SKM-1 (cell line): ENCODE data around the gene SLC6A5.

Source experiments
- DNase-seq: peaks from one replicate; lab custom pipeline; 2025; ENCODE audit not compliant: unreplicated experiment; lab: John Stamatoyannopoulos, UW

The SLC6A5 gene

DNA sequence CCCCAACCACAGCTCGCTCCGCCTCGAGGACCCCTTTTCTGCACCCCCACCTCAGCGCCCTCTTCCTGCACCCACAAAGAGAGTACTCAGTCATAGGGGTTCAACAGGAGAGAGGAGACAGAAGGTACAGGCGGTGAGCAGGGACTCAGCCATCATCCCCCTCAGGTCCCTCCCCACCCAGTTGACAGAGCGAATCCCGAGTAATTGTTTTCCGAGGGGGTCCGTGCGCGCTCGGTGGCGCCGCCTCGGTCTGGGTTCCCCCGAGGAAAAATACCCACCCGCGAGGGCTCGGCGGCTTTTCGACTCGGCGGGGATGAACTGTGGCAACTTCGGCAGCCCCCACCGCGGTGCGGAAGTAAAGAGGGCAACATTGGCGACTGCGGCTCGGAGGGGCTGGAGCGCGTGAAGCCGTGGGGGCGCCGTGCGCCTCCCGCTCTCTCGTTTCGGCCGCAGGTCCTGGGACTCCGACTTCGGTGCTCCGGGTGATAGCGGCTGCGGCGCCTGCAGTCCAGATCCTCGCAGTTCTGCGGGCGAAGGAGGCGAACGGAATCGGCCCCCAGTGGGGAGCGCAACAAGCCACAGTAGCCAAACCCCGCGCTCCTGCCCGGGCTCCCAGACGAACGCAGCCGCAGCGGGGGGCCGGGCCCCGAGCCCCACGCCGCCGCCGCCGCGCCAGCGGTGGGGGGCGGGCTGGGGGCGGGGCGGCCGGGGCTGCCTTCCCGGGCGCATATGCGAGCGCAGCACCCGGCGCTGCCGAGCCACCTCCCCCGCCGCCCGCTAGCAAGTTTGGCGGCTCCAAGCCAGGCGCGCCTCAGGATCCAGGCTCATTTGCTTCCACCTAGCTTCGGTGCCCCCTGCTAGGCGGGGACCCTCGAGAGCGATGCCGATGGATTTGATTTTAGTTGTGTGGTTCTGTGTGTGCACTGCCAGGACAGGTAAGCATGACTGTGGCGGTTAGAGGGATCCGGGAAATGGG, 69.7 kb downstream of the SLC6A5 start, which contains the start of gene NELL1:
Gene NELL1 (plus strand): TSS at position 743 of the 976 bp plus-strand sequence.
- no peak for DNase-seq

- no peak for DNase-seq
These were observed 70.6 kb downstream of the SLC6A5 start for GRCh38 chr11:20669820-20670684.

- no peak for DNase-seq
These were observed 71.6 kb downstream of the SLC6A5 start for GRCh38 chr11:20670932-20671403.

DNA sequence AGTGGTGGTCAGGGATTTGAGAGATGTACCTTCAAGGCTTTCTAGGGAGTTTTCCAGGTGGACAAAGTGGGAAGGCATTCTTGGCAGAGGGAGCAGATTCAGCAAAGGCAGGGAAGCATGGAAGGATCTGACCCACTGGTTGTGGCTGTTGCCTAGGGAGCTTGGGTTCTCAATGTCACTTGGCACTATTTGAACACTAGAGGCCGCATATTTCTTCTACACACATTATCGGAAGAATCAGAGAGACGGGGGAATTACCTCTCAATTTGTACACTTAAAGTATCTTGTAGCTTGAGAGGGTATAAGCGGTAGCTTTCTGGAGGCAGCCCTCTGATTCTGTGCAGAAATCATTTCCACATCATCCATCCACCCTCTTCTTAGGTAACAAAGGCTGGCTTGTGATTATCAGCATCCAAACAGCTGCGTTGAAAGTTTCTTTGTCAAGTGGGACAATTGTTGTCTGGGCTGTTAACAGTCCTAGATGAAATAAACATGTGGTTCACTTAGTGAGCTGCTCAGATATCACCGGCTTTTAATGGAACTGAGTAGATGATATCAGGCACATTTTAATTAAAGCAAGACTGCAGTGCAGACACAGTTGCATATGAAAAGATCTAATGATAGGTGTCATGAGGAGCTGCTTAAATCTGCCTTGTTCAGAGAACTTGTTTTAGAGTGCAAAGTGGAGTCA, 72.6 kb downstream of the SLC6A5 start:
- DNase-seq = no peak

GRCh38 chr11:20672575-20672974, 73.2 kb downstream of the SLC6A5 start:
- no peak for DNase-seq

DNA sequence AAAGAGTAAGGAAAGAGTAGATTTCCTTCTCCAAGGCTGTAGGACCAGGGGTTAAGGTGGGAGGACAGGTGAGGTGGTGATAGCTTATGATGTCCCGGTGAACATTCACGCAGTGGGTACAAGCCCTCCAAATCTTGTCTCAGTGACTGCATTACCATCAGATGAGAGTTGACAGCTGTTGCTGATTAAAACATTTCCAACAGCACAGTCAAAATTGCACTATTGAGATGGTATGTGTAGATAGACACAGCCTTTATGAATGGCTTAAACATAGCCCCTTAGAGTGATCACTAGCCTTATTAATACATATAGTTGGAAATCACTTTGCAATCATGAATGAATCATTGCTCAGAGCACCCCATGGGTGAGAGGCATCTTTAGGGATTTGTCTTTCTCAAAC, 77.2 kb downstream of the SLC6A5 start:
- DNase-seq = no peak

- no peak for DNase-seq
These were observed 89.4 kb downstream of the SLC6A5 start for GRCh38 chr11:20688761-20689160.

DNA sequence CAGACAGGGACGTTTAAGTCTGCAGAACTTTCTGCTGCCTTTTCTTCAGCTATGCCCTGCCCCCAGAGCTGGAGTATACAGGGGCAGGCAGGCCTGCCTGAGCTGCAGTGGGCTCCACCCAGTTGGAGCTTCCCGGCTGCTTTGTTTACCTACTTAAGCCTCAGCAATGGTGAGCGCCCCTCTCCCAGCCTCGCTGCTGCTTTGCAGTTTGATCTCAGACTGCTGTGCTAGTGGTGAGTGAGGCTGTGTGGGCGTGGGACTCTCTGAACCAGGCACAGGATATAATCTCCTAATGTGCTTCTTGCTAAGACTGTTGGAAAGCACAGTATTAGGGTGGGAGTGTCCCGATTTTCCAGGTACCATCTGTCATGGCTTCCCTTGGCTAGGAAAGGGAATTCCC, 108.5 kb downstream of the SLC6A5 start:
- DNase-seq = no peak
